Stomach (tissue), 9 donors: ENCODE measurements around the gene UXS1. TPM values are rescaled to one million over a fixed set of nuclear protein-coding genes. Genes with fewer than 3 reads are reported as not detected.

Experiments used
- DNase-seq, 2 donors: peaks; one replicate each; pipeline versions ENCODE4 v3.0.0 to v3.0.0-alpha.2; 2013 to 2019
- H3K27ac ChIP-seq, 5 donors: fragments of 200-600 bp in 4 of 5; sonication (generic) in 4 of 5; one replicate each; pipeline ENCODE4 v1.5.1; 2013 to 2019; ENCODE audit warnings: mild to moderate bottlenecking in 1 of 5, moderate library complexity in 1 of 5
- H3K27me3 ChIP-seq, 3 donors: fragments of 200-600 bp; sonication (generic); one replicate each; pipeline ENCODE4 v1.5.1; 2017 to 2019; ENCODE audit warnings: mixed run types in 1 of 3
- H3K36me3 ChIP-seq, 4 donors: fragments of 200-600 bp; sonication (generic); 1 replicate in 3 of 4; 2 replicates in 1 of 4; pipeline ENCODE4 v1.5.1; 2016 to 2019
- H3K4me1 ChIP-seq, 4 donors: fragments of 200-600 bp; sonication (generic); one replicate each; pipeline ENCODE4 v1.5.1; 2016 to 2019
- H3K4me3 ChIP-seq, 4 donors: fragments of 200-600 bp; sonication (generic) in 3 of 4; one replicate each; pipeline ENCODE4 v1.5.1; 2016 to 2019; ENCODE audit warnings: mild to moderate bottlenecking in 1 of 4
- H3K9me3 ChIP-seq, 4 donors: fragments of 200-600 bp; sonication (generic); one replicate each; pipeline ENCODE4 v1.5.1; 2016 to 2019
- EP300 ChIP-seq: sonication (generic); formaldehyde crosslinking; IDR thresholded peaks from one replicate; pipeline ENCODE4 v1.6.1; 2017; ENCODE audit warnings: antibody characterized with exemption
- POLR2A ChIP-seq, 4 donors: fragments of 450-650 bp; IDR thresholded peaks; one replicate each; pipeline ENCODE4 v1.6.1; 2016; ENCODE audit warnings: antibody characterized with exemption in 4 of 4, control low read depth in 2 of 4, mild to moderate bottlenecking in 1 of 4, moderate library complexity in 1 of 4
- POLR2AphosphoS5 ChIP-seq, 3 donors: sonication (generic); formaldehyde crosslinking; IDR thresholded peaks; one replicate each; pipeline ENCODE4 v1.6.1; 2016; ENCODE audit warnings: antibody characterized with exemption in 3 of 3
- WGBS, 5 donors: extraction: QIAGEN DNeasy Blood & Tissue Kit in 3 of 5; methylation state at CpG; one replicate each; pipeline versions ENCODE4 v1.1.5 to v1.1.7; 2013 to 2018; 5-methylcytosine and 5-hydroxymethylcytosine counted together
- intact Hi-C: fragments of 100-400 bp; cut with DNase I; formaldehyde crosslinking; loops from one replicate; pipeline ENCODE4 v1.15.1; 2023; ENCODE audit warnings: low total_unique reads
- polyA plus RNA-seq, 3 donors: library from polyadenylated mRNA; stranded (reverse); fragments of 200-250 nt; gene quantifications; one replicate each; pipeline ENCODE4 v1.2.3, GENCODE V29; 2013
- total RNA-seq, 5 donors: library from RNA; depleted of rRNA; stranded (reverse); fragments of >200 nt; gene quantifications; one replicate each; pipeline versions ENCODE4 v1.1.0 to v1.2.3, GENCODE V29; 2014 to 2016
- TF ChIP-seq, protein P1 (sequence below), 7 experiments: fragments of 450-650 bp in 4 of 7; fragments of 200-600 bp in 3 of 7; sonication (generic) in 3 of 7; IDR thresholded peaks; one replicate each; pipeline ENCODE4 v1.5.1; 2016 to 2019; ENCODE audit warnings: antibody characterized with exemption in 7 of 7, control low read depth in 2 of 7, mild to moderate bottlenecking in 1 of 7
- donor health status: healthy with polysubstance abuse.
- donor health status: Bipolar disorder and iron deficiency.
- donor health status: healthy.

The UXS1 gene
- total and polyA plus RNA-seq, 8 donors: 7.0 to 111 (median 16.8) TPM

DNA sequence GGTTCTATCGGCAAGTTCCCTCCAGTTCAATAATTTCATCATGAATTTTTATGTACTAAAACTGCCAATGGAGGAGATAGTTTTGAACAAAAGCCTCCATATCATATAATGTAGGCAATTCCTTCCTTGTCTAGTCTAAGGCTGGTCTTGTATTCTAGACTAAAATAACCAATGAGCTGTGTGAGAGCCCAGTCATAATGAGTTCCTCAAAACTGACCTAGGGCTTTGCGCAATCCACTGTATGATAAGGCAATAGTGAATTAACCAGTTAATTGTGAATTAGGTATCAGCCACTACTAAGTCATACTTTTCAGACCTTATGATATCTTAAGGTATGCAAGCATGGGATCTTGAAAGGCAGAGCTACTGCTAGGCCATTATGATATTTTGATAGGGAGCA lies 7.6 kb upstream of the UXS1 start:
- intact Hi-C loops: no loop called here
- peaks cover 0 to 8% (median 3%) of the 10 kb centered on the region in 4 donors for H3K4me1 ChIP-seq
- H3K27me3 ChIP-seq: no peaks in the 10 kb centered on the region
- TF ChIP-seq EP300: no peak
- TF ChIP-seq POLR2A (IDR thresholded peaks at IDR 0.05): no peak
- TF ChIP-seq POLR2AphosphoS5 (IDR thresholded peaks at IDR 0.05): no peak
- TF ChIP-seq, protein P1, sequence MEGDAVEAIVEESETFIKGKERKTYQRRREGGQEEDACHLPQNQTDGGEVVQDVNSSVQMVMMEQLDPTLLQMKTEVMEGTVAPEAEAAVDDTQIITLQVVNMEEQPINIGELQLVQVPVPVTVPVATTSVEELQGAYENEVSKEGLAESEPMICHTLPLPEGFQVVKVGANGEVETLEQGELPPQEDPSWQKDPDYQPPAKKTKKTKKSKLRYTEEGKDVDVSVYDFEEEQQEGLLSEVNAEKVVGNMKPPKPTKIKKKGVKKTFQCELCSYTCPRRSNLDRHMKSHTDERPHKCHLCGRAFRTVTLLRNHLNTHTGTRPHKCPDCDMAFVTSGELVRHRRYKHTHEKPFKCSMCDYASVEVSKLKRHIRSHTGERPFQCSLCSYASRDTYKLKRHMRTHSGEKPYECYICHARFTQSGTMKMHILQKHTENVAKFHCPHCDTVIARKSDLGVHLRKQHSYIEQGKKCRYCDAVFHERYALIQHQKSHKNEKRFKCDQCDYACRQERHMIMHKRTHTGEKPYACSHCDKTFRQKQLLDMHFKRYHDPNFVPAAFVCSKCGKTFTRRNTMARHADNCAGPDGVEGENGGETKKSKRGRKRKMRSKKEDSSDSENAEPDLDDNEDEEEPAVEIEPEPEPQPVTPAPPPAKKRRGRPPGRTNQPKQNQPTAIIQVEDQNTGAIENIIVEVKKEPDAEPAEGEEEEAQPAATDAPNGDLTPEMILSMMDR (IDR thresholded peaks at IDR 0.05): no peak
- WGBS, 5 donors: 71 to 95% (median 91%) methylated on average over 2 of the region's 2 CpGs
- H3K36me3 ChIP-seq: no peaks in the 10 kb centered on the region
- no peak for DNase-seq
- H3K27ac ChIP-seq: no peak overlapping the region
- no peaks in the 10 kb centered on the region for H3K9me3 ChIP-seq
- no peak overlapping the region for H3K4me3 ChIP-seq

DNA sequence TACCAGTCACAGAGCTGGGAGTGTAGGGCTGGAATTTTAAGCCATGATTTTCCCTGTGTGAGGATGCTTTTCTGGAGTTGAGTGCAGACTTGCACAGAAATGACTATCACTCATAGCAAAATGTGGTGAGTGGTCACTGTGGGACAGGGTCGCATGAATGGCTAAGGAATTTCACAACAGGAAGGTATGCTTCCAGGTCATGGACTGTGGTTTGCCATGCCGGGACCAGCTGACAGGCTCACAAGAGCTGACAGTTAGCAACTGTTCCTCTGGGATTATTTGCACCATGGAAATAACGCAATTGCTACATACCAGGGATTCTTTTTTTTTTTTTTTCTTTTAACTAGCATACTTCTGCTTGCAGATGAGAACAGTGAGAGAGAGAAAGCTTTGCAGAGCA lies 3.8 kb upstream of the UXS1 start:
- peak in 1 of 2 donors; percentile 51 for DNase-seq
- Histone ChIP-seq H3K27ac (no peak overlapping the region), H3K27me3 (no peaks in the 10 kb centered on the region), H3K4me3 (no peak overlapping the region), H3K4me1 (peaks cover 8 to 22% (median 18%) of the 10 kb centered on the region in 4 donors), H3K36me3 (no peaks in the 10 kb centered on the region), H3K9me3 (no peaks in the 10 kb centered on the region)
- intact Hi-C loops: loop anchor here (10.0 kb wide), 1 partner anchor 83 kb away; no protein-coding TSS in a partner anchor
- 22 to 55% (median 45%) methylated on average over 3 of the region's 3 CpGs for WGBS, 5 donors
- peak in 1 of 3 donors; percentile 11 for TF ChIP-seq POLR2AphosphoS5 (IDR thresholded peaks at IDR 0.05)
- TF ChIP-seq EP300: no peak

DNA sequence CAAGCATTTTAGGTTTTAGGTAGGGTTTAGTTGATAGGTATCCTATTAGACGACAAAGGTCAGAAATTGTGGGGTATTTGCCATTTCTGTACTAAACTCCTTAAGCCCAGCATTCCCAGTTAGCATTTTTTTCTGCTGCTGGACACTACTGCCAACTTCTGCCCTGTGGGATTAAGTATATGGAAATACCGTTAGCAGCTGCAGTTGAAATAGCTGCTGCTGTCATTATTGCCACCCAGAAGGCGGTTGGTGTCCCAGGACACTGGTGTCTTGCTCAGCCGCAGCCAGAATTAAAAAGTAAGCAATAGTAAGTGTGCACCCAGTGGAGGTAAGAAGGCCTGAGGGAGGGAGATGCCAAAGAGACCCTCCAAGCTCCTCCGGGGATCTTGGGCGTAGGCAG lies 1.9 kb upstream of the UXS1 start:
- peak overlapping the region in 1 of 5 donors; percentile 88 for H3K27ac ChIP-seq
- no peaks in the 10 kb centered on the region for H3K9me3 ChIP-seq
- intact Hi-C loops: loop anchor here (10.0 kb wide), 1 partner anchor 81 kb away; no protein-coding TSS in a partner anchor
- H3K36me3 ChIP-seq: no peaks in the 10 kb centered on the region
- H3K27me3 ChIP-seq: no peaks in the 10 kb centered on the region
- TF ChIP-seq EP300: no peak
- no peak for TF ChIP-seq POLR2AphosphoS5 (IDR thresholded peaks at IDR 0.05)
- TF ChIP-seq, protein P1 (IDR thresholded peaks at IDR 0.05): no peak
- H3K4me1 ChIP-seq: peaks cover 13 to 41% (median 33%) of the 10 kb centered on the region in 4 donors
- H3K4me3 ChIP-seq: no peak overlapping the region
- DNase-seq: no peak
- WGBS, 5 donors: 72 to 87% (median 81%) methylated on average over 6 of the region's 6 CpGs

DNA sequence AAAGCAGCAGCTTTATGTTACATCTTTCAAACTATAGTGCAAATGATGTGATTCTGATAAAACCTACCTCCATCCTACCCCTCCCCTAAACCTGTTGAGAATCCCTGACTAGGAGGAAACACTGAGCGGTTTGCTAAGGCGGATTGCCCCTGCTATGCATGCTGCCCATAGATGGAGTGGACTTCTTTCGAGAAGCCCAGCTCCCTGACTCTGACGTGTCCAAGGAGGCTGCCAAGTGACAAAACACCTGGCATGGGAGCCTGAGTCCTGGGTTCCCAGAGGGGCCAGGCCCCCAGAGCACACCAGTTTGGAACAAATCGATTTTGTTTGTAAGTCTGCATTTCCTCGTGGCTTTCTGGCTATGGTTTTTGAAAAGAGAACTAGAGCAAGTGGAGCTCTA lies 1.4 kb upstream of the UXS1 start:
- H3K4me1 ChIP-seq: peaks cover 13 to 44% (median 33%) of the 10 kb centered on the region in 4 donors
- H3K36me3 ChIP-seq: no peaks in the 10 kb centered on the region
- no peaks in the 10 kb centered on the region for H3K9me3 ChIP-seq
- H3K27ac ChIP-seq: peak overlapping the region in 2 of 5 donors; percentile 88 to 90
- no peaks in the 10 kb centered on the region for H3K27me3 ChIP-seq
- no peak for TF ChIP-seq EP300
- TF ChIP-seq POLR2A (IDR thresholded peaks at IDR 0.05): no peak
- no peak for TF ChIP-seq POLR2AphosphoS5 (IDR thresholded peaks at IDR 0.05)
- TF ChIP-seq, protein P1 (IDR thresholded peaks at IDR 0.05): no peak
- WGBS, 5 donors: 83 to 94% (median 88%) methylated on average over 6 of the region's 6 CpGs
- intact Hi-C loops: loop anchor here (10.0 kb wide), 1 partner anchor 81 kb away; no protein-coding TSS in a partner anchor
- H3K4me3 ChIP-seq: peak overlapping the region in 1 of 4 donors; percentile 97
- no peak for DNase-seq

DNA sequence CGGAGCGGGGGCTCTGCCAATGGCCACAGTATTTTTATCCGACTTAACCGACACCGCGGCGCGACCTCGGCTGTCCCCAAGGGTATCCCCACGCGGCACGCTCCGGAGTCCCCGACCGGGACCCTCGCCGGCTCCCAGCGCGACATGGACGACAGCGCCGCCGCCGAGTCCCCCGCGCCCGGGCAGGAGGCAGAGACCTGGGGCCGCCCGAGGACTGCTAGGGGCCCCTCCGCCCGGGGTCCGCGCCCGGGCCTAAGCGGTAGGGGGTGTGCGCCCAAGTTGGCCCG lies 468 bp downstream of the UXS1 start:
- peak in 1 of 2 donors; percentile 34 for DNase-seq
- intact Hi-C loops: loop anchor here (10.0 kb wide), 1 partner anchor 79 kb away; no protein-coding TSS in a partner anchor
- Histone ChIP-seq H3K27ac (peak overlapping the region; percentile 83 to 94 (median 90)), H3K4me3 (peak overlapping the region; percentile 86 to 97 (median 93)), H3K4me1 (peaks cover 13 to 61% (median 39%) of the 10 kb centered on the region in 4 donors), H3K36me3 (no peaks in the 10 kb centered on the region), H3K9me3 (no peaks in the 10 kb centered on the region), H3K27me3 (no peaks in the 10 kb centered on the region)
- WGBS, 5 donors: 0 to 1% (median 1%) methylated on average over 30 to 37 of the region's 37 CpGs; no CpG with 5 or more reads in 1 of the 5 donors
- TF ChIP-seq POLR2AphosphoS5 (IDR thresholded peaks at IDR 0.05) (no peak), EP300 (no peak), POLR2A (IDR thresholded peaks at IDR 0.05) (no peak)
- TF ChIP-seq, protein P1 (IDR thresholded peaks at IDR 0.05): no peak
